Measurements from ENCODE around the gene IGBP1.
"Not testable (repeated sequence)": the region's sequence is repeated elsewhere in the genome, so short reads cannot be mapped to it uniquely, and the experiment has no call there.

The IGBP1 gene

GRCh38 chrX:70168238-70169188 lies 35.3 kb downstream of the IGBP1 start:
- DNase-seq: peak; percentile 85

DNA sequence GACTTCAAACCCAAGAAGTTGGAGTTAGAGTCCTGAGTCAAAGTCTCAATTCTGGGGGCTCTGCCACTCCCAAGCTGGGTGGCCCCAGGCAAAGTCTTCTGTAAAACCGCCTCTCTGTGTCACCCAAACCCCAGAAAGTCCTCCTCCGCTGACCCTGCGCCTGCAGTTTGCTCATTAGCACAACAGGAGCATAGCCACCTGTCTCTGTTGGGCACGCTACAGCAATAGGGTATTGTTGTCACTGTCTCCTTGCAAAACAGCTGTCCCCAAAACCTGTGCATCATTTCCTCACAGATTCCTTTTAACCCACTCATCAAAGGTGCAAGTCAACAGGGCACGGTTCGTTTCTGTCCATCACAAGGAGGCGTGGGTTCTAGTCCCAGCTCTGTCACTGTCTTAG lies 36.0 kb downstream of the IGBP1 start:
- no peak for DNase-seq

- DNase-seq: peak; percentile 40
Measured at GRCh38 chrX:70171624-70172023, 38.4 kb downstream of the IGBP1 start.

DNA sequence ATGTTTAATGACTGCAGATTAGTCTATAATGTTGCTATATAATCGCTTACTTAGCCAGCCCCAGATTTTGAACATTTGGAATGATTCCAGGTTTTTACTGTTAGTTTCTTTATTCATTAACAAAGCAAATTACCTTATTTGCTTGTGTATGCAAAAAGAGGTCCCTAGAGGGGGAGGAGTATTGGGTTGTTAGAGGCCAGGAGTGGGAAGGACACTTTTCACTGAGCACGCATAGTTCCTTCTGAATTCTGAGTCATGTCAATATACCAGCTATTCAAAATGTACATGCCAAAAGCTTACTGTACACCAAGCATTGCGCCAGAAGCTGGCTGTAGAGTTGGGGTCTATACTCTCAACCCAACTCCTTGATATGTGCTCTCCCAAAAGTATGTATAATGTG lies 39.0 kb downstream of the IGBP1 start:
- peak; percentile 77 for DNase-seq

GRCh38 chrX:70172964-70173363 lies 39.7 kb downstream of the IGBP1 start:
- DNase-seq: no peak

DNA sequence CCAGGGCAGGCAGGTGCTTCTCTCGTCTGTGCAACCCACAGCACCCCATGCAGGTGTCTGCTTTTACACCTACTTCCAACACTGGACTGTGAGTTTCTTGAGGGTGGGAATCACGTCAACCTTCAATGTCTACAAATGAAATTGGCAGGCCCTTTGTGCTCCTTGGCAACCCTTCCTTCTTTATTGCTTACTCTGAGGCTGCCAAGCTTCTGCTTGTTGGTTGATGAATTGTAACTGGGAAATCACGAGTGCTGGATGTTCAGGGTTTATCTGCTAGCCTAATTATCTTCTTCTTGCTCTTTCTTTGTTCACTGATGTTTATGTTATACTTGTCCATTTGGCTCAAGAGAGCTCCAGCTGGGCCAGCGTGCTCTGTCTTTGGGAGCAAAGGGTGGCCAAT lies 41.5 kb downstream of the IGBP1 start:
- no peak for DNase-seq

DNA sequence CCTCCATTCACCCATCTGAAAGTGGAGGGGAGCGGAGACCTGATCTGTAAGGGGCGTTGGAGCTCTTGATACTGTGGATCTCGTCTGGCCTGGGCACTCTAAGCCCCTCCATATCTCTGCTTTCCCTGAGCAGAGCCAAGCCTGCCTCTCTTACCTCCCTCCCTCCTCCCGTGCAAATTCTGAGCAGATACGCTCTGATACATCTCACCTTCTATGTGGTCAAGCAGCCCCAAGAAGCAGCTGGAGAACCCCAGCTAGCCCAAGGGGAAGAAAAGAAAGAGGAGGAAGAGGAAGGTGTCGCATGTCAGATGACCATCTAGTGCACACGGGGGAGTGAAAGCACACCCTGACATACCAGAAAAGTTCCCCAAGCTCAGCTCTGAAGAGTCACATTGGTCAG lies 42.1 kb downstream of the IGBP1 start:
- no peak for DNase-seq

DNA sequence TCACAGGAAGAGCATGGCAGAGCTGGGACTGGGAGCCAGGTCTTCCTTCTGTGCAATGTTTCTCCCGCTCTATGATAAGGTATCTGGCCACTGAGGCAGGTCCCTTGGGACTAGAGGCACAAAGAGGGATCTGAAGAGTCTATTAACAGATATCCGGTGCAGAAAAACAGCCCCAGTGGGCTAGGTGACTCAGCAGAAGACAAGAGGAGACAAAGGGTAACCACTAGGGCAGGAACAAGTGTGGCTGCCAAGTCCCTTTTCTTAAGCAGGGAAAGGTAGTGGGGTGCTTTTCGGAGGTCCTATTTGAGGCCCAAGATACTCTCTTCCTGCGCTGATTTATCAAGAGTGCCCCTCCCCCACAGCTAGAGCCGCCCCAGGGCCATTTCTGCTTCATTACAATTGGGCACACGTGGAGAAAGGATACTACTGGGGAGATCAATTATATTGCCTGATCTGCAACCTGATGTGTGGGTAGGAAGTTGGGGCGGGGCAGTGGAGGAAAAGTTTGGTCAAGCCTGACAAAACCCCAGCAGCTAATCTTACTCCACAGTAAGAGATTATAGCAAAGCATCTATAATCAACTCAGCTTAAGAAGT lies 43.8 kb downstream of the IGBP1 start, which contains the start of gene DGAT2L6:
Gene DGAT2L6 (plus strand): TSS at position 546 of the 596 bp plus-strand sequence. CDS start 100 bp downstream, outside the sequence.
- peak; percentile 87 for DNase-seq

- DNase-seq: no peak
Measured at GRCh38 chrX:70183091-70183490, 49.8 kb downstream of the IGBP1 start.

GRCh38 chrX:70190225-70190624 lies 57.0 kb downstream of the IGBP1 start:
- no peak for DNase-seq

DNA sequence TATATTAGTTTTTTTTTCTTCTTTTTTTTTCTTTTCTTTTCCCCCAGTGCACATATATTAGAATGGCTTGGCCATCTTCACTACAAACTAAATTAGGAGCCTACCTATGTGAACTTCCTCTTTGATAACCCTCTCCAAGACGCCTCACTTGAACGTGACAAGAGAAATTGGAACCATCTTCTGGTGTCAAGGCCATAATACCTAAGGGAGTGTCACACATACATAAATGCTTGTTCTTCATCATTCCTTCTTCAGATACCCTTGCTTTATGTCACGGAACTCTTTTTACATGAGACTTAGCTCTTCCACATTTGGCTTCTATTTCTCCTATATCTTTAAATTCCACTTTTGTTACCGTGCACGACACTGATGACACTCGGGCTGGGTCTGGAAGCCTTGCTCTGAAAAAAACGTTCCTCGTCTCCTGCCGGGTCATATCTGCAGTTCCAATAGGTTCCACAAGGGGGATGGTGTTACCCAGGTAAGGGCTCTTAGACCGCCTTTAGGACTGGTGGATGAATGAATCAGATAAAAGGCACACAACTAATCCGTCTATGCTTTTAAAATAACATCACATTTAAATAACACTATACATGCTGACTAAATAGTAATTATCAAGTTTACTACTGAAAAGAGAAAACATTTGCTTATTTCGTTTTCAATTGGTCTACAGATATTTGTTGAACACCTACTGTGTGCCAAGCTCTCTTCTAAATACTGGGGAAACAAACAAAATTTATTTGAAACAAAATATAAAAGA lies 63.9 kb downstream of the IGBP1 start:
- no peak for DNase-seq

GRCh38 chrX:70201732-70202131 lies 68.5 kb downstream of the IGBP1 start:
- no peak for DNase-seq

- DNase-seq: no peak
Measured at GRCh38 chrX:70208479-70208878, 75.2 kb downstream of the IGBP1 start.

DNA sequence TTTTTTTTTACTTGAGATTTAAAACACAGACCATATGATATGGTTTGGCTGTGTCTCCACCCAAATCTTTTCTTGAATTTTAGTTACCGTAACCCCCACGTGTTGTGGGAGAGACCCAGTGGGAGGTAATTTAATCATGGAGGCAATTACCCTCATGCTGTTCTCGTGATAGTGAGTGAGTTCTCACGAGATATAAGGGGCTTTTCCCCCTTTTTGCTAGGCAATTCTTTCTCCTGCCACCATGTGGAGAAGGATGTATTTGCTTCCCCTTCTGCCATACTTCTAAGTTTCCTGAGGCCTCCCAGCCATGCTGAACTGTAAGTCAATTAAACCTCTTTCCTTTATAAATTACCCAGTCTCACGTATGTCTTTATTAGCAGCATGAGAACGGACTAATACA lies 76.3 kb downstream of the IGBP1 start:
- DNase-seq: not testable (repeated sequence)

Measured in NCI-H1436 treated with DMSO at 0.1 percent for 48 hours (cell line).